Keratinocyte (primary cell): ENCODE data around the gene GOLIM4. TPM values are rescaled to one million over a fixed set of nuclear protein-coding genes. Genes with fewer than 3 reads are reported as not detected.

Experiments used
- DNase-seq: peaks from one replicate; pipeline ENCODE4 v3.0.0-alpha.2; 2011; ENCODE audit warnings: low read depth, missing footprints, low spot score
- FAIRE-seq: peaks from 2 replicates; lab custom pipeline; 2011; peaks lifted over from hg19 to GRCh38; lab: Jason Lieb, UNC
- H2AFZ ChIP-seq: 2 replicates; pipeline ENCODE4 v1.6.0; 2012; ENCODE audit warnings: low read length, control low read depth, inconsistent platforms; ENCODE audit not compliant: control insufficient read depth
- H3K27ac ChIP-seq: 2 replicates; pipeline ENCODE4 v1.5.1; 2011; ENCODE audit warnings: low read length; ENCODE audit not compliant: control insufficient read depth, insufficient read depth
- H3K27me3 ChIP-seq: 3 replicates; pipeline ENCODE4 v1.6.0; 2011; ENCODE audit warnings: low read length; ENCODE audit not compliant: control insufficient read depth, insufficient read depth; ENCODE audit errors: extremely low read depth
- H3K36me3 ChIP-seq, 2 experiments: 2 replicates in 1 of 2; 3 replicates in 1 of 2; pipeline ENCODE4 v1.5.1; 2011; ENCODE audit warnings: low read length in 2 of 2, mild to moderate bottlenecking in 1 of 2; ENCODE audit not compliant: control insufficient read depth in 2 of 2, insufficient read depth in 2 of 2; ENCODE audit errors: extremely low read depth in 1 of 2
- H3K4me1 ChIP-seq: 3 replicates; pipeline ENCODE4 v1.5.1; 2011; ENCODE audit warnings: low read length; ENCODE audit not compliant: control insufficient read depth, insufficient read depth; ENCODE audit errors: extremely low read depth
- H3K4me2 ChIP-seq: 3 replicates; pipeline ENCODE4 v1.6.0; 2011; ENCODE audit warnings: low read depth, low read length; ENCODE audit not compliant: control insufficient read depth, insufficient read depth; ENCODE audit errors: extremely low read depth
- H3K4me3 ChIP-seq, 3 experiments: fragments of 200-600 bp in 1 of 3; sonication (generic) in 1 of 3; 2 replicates in 2 of 3; 3 replicates in 1 of 3; pipeline ENCODE4 v1.5.1; 2011 to 2016; ENCODE audit warnings: low read length in 3 of 3, mild to moderate bottlenecking in 3 of 3, control low read depth in 2 of 3, inconsistent platforms in 1 of 3, low read depth in 1 of 3, mixed read lengths in 1 of 3, mixed run types in 1 of 3, moderate library complexity in 1 of 3; ENCODE audit not compliant: control insufficient read depth in 2 of 3, insufficient read depth in 2 of 3; ENCODE audit errors: extremely low read depth in 1 of 3
- H3K79me2 ChIP-seq: 2 replicates; pipeline ENCODE4 v1.6.0; 2012; ENCODE audit warnings: low read length; ENCODE audit not compliant: control insufficient read depth, insufficient read depth
- H3K9ac ChIP-seq: 3 replicates; pipeline ENCODE4 v1.6.0; 2011; ENCODE audit warnings: low read length; ENCODE audit not compliant: control insufficient read depth, insufficient read depth; ENCODE audit errors: extremely low read depth
- H3K9me1 ChIP-seq: 3 replicates; pipeline ENCODE4 v1.6.0; 2011; ENCODE audit warnings: low read length; ENCODE audit not compliant: control insufficient read depth, insufficient read depth; ENCODE audit errors: extremely low read depth
- H3K9me3 ChIP-seq: 2 replicates; pipeline ENCODE4 v1.5.1; 2012; ENCODE audit warnings: low read depth, low read length; ENCODE audit not compliant: control insufficient read depth
- H4K20me1 ChIP-seq: 3 replicates; pipeline ENCODE4 v1.6.0; 2011; ENCODE audit warnings: low read length; ENCODE audit not compliant: control insufficient read depth, insufficient read depth; ENCODE audit errors: extremely low read depth
- CTCF ChIP-seq, 3 experiments: IDR thresholded peaks in 1 of 3; conservative IDR thresholded peaks in 1 of 3; optimal IDR thresholded peaks in 1 of 3; 2 replicates in 2 of 3; 3 replicates in 1 of 3; pipeline versions ENCODE3 to v1.5.1; 2011; ENCODE audit warnings: low read length in 3 of 3, mild to moderate bottlenecking in 3 of 3, moderate library complexity in 2 of 3, control low read depth in 1 of 3, inconsistent platforms in 1 of 3; ENCODE audit not compliant: insufficient read depth in 2 of 3; ENCODE audit errors: extremely low read depth in 1 of 3
- EZH2 ChIP-seq: IDR thresholded peaks from one replicate; pipeline ENCODE4 v1.6.1; 2012; ENCODE audit warnings: inconsistent platforms, mild to moderate bottlenecking, low read length, moderate library complexity
- dilution Hi-C: fragments of 300-500 bp; cut with MboI; formaldehyde crosslinking; loops from one replicate; pipeline ENCODE4 v1.7.0; 2020; ENCODE audit warnings: low sequenced_read_pairs; ENCODE audit not compliant: extremely low pct_ligation_motif_present
- polyA plus RNA-seq, 5 experiments: library from polyadenylated mRNA; depleted of rRNA in 3 of 5; stranded (reverse) in 3 of 5; stranded (forward) in 1 of 5; unstranded in 1 of 5; fragments of >200 nt; gene quantifications; 1 replicate in 1 of 5; 2 replicates in 3 of 5; 3 replicates in 1 of 5; pipeline versions ENCODE4 v1.2.1 to v1.2.3, GENCODE V29; 2011 to 2012; ENCODE audit warnings: missing spikeins in 2 of 5, low read depth in 1 of 5, low replicate concordance in 1 of 5

Gene GOLIM4
- polyA plus RNA-seq, 1 donor (not counting 4 experiments of a cell fraction or from before 2014, with no cell fraction given) = 13.4 TPM

GRCh38 chr3:168051070-168051469 lies 44.7 kb downstream of the GOLIM4 start:
- no peaks in the 10 kb centered on the region for H3K4me1 ChIP-seq
- no peak overlapping the region for H2AFZ ChIP-seq
- no peaks in the 10 kb centered on the region for H3K36me3 ChIP-seq
- H3K9me3 ChIP-seq = no peaks in the 10 kb centered on the region
- no peak overlapping the region for H3K9ac ChIP-seq
- H3K4me3 ChIP-seq = no peak overlapping the region
- H4K20me1 ChIP-seq = no peaks in the 10 kb centered on the region
- no peaks in the 10 kb centered on the region for H3K9me1 ChIP-seq
- TF ChIP-seq CTCF (optimal IDR thresholded peaks at IDR 0.05 in 1 of 3, IDR thresholded peaks at IDR 0.05 in 1 of 3, conservative IDR thresholded peaks at IDR 0.05 in 1 of 3; ENCODE audit: extremely low read depth in 1 of 3, insufficient read depth in 2 of 3, low read length in 3 of 3) (no peak), EZH2 (no peak)
- dilution Hi-C loops = no loop called here
- H3K27ac ChIP-seq = no peak overlapping the region
- H3K79me2 ChIP-seq = peaks cover 18% of the 10 kb centered on the region
- no peak overlapping the region for H3K4me2 ChIP-seq
- no peak for FAIRE-seq
- DNase-seq = no peak
- no peaks in the 10 kb centered on the region for H3K27me3 ChIP-seq

GRCh38 chr3:168049367-168049974 lies 46.3 kb downstream of the GOLIM4 start:
- Histone ChIP-seq H3K36me3 (no peaks in the 10 kb centered on the region), H2AFZ (no peak overlapping the region), H3K9me3 (no peaks in the 10 kb centered on the region), H3K4me1 (no peaks in the 10 kb centered on the region), H3K9me1 (no peaks in the 10 kb centered on the region), H3K4me2 (no peak overlapping the region), H4K20me1 (no peaks in the 10 kb centered on the region), H3K27me3 (no peaks in the 10 kb centered on the region), H3K4me3 (no peak overlapping the region), H3K79me2 (peaks cover 16% of the 10 kb centered on the region), H3K27ac (no peak overlapping the region), H3K9ac (no peak overlapping the region)
- FAIRE-seq (no peak), DNase-seq (no peak)
- dilution Hi-C loops = no loop called here
- TF ChIP-seq CTCF (optimal IDR thresholded peaks at IDR 0.05 in 1 of 3, IDR thresholded peaks at IDR 0.05 in 1 of 3, conservative IDR thresholded peaks at IDR 0.05 in 1 of 3; ENCODE audit: extremely low read depth in 1 of 3, insufficient read depth in 2 of 3, low read length in 3 of 3) = no peak
- no peak for TF ChIP-seq EZH2
